Retinal pigment epithelial cell (primary cell): ENCODE measurements around the gene GABBR2.
A peak's percentile ranks its signal among the peaks of the same experiment; 100 is the strongest.

Source experiments
- DNase-seq: peaks from one replicate; pipeline ENCODE4 v3.0.0-alpha.2; 2010; ENCODE audit warnings: low read depth
- H3K4me3 ChIP-seq: 2 replicates; pipeline ENCODE4 v1.5.1; 2011; ENCODE audit warnings: mild to moderate bottlenecking, low read length, control low read depth, moderate library complexity
- TF ChIP-seq, protein P1 (sequence below): conservative IDR thresholded peaks from 2 replicates; pipeline ENCODE4 v1.5.1; 2011; ENCODE audit warnings: low read depth, low read length, control low read depth, inconsistent platforms

GABBR2 gene

DNA sequence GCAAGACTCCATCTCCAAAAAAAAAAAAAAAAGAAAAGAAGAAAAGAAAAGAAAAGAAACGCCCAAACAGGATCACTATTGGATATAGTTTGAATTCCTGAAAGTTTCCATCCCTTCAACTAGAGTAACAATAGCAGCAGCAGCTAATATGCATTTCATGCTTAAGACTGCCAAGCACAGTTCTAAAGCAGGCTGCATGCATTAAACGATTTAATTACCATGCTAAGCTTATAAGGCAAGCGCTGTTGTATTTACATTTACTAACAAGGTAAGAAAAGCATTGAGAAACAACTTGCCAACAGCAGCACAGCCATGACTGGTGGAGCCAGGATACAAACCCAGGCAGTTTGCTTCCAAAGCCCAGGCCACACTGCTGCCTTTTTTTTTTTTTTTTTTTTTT, 466.3 kb downstream of the GABBR2 start:
- H3K4me3 ChIP-seq = no peak overlapping the region
- no peak for DNase-seq
- TF ChIP-seq, protein P1, sequence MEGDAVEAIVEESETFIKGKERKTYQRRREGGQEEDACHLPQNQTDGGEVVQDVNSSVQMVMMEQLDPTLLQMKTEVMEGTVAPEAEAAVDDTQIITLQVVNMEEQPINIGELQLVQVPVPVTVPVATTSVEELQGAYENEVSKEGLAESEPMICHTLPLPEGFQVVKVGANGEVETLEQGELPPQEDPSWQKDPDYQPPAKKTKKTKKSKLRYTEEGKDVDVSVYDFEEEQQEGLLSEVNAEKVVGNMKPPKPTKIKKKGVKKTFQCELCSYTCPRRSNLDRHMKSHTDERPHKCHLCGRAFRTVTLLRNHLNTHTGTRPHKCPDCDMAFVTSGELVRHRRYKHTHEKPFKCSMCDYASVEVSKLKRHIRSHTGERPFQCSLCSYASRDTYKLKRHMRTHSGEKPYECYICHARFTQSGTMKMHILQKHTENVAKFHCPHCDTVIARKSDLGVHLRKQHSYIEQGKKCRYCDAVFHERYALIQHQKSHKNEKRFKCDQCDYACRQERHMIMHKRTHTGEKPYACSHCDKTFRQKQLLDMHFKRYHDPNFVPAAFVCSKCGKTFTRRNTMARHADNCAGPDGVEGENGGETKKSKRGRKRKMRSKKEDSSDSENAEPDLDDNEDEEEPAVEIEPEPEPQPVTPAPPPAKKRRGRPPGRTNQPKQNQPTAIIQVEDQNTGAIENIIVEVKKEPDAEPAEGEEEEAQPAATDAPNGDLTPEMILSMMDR = no peak

DNA sequence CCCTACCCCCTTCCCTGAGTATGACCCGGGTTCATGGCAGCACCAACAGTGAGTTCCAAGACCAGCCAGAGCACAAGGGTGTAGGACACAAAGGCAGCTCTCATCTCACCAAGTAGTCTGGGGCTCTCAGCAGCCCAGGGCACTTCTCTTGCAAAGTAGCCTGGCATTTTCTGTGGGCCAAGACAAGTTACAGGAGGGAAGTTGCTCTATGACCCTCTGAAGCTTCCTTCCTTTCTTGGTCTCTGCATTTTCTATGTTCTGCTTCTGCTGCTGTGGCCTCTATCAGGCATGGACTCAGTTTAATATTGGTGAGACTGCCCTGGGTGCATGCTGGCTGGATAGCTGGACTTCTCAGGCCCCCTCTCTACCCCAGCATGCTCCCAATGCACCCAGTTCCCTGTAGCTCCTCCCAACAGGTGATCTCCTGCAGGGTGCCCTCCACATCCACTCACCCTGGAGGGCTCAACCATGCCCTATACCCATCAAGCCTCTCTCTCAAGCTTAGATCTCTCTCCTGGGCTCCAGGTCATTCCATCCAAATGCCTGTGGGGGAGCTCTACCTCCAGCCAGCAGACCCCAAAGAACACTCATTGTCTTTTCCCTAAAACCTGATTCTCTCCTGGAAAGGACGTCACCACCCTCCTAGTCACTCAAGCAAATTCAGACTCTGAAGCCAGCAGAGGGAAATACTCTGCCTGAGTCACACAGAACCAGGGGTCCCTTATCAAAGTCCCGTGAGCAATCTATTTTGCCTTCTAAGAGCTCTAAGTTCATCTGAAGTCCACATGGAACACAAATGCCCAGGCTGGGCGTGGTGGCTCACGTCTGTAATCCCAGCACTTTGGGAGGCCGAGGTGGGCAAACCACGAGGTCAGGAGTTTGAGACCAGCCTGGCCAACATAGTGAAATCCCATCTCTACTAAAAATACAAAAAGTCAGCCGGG, 467.1 kb downstream of the GABBR2 start:
- TF ChIP-seq, protein P1 = peak; percentile 31
- no peak overlapping the region for H3K4me3 ChIP-seq
- DNase-seq = no peak

DNA sequence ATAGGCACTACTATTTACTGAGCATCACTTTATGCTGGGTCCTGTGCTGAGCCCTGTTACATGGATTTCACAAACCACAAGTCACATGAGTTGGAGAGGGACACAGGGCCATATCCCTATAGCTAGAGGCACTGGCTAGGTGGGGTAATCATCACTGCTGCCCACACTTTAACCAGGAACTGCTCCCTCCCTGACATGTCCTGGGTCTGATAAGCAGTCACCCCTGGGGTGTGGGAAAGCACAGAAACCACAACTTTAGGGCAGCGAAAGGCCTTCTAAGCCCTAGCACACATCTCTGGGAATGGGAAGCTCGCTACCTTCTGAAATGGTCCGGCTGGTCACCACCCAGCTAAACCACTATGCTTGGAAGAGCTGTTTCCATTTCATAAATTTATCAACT, 468.3 kb downstream of the GABBR2 start:
- no peak for DNase-seq
- TF ChIP-seq, protein P1 = no peak
- H3K4me3 ChIP-seq = no peak overlapping the region
